Measurements from ENCODE around the gene SCFD1.
"Not testable (repeated sequence)": the region's sequence is repeated elsewhere in the genome, so short reads cannot be mapped to it uniquely, and the experiment has no call there.

Gene SCFD1, protein sequence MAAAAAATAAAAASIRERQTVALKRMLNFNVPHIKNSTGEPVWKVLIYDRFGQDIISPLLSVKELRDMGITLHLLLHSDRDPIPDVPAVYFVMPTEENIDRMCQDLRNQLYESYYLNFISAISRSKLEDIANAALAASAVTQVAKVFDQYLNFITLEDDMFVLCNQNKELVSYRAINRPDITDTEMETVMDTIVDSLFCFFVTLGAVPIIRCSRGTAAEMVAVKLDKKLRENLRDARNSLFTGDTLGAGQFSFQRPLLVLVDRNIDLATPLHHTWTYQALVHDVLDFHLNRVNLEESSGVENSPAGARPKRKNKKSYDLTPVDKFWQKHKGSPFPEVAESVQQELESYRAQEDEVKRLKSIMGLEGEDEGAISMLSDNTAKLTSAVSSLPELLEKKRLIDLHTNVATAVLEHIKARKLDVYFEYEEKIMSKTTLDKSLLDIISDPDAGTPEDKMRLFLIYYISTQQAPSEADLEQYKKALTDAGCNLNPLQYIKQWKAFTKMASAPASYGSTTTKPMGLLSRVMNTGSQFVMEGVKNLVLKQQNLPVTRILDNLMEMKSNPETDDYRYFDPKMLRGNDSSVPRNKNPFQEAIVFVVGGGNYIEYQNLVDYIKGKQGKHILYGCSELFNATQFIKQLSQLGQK

DNA sequence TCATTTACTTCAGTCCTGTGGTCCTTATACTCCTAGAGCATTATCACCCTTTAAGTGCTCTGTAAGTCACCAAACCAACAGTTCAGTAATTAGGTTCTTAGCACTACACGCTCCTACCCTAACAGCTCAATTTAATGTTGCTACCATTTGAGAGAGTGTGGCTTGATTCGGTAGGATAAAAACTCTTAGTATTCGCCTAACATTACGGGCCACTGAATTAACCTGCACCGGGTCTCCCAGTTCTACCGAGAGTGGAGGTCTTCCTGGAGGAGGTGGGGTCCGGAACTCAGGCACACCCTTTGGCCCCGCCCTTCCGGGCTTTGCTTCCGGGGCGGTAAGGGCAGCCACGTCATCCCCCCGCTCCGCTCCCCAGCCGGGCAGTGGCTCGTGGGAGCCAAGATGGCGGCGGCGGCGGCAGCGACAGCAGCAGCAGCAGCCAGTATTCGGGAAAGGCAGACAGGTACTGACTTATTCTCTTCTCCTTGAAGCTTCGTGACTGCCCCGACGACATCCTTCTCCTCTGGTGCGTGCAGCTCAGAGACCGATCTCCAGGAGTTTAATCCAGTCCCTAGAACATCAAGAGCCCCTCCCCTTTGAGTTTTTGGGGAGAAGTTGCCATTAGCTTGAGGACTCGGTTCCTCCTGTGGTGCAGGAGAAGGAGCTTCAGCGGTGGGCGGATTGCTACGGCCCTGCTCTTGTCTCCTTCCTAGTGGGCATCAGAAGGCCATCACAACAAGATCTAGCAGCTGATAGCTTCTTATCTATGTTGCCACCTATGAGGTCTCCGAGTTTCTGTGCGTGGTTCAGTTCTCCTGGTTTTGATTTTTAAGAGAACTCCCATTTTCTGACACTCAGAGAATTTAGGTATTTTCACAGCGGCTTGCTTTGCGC, at the start of gene SCFD1:
Gene SCFD1, plus strand, starts transcription at position 380 of the 891 bp plus-strand sequence. Its CDS starts 20 bp downstream, at position 400.
- peak; percentile 92 for DNase-seq (ENCODE audit: low read depth)

DNA sequence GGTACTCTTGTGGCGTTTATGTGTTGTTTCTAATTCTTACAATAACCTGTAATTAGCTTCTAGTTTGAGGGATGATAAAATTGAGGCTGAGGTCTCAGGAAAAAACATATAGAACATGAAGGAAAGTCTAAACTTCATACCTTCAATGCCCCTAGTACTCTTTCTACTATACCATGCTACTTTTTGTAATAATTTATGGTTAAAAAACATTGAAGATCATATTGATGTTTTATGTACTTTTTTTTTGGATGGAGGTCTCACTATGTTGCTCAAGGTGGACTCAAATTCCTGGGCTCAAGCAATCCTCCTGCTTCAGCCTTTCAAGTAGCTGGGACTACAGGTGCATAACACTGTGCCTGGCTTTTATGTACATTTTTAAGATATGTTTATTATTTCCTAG, 49.3 kb upstream of the SCFD1 start:
- DNase-seq (ENCODE audit: low read depth) = no peak

DNA sequence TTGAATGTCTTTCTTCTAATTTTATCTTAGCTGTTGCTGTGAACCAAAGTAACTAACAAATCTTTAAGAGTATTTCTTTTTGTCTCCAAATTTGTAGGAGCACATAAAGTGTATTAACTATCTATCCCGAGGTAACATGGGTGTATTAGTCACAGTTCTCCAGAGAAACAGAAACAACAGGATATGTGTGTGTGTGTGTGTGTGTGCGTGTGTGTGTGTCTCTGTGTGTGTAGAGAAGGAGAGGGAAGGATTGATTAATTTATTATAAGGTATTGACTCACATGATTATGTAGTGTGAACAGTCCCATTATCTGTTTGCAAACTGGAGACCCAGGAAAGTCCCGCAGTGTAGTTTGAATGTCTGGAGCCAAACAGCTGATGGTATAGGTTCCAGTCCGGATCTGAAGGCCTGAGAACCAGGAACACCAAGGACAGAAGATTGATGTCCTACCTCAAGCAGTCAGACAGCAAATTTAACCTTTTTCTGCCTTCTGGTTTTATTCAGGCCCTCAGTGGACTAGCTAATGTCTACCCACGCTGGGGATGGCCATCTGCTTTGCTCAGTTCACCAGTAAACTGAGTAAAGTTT, 48.8 kb upstream of the SCFD1 start:
- DNase-seq (ENCODE audit: low read depth) = no peak

DNA sequence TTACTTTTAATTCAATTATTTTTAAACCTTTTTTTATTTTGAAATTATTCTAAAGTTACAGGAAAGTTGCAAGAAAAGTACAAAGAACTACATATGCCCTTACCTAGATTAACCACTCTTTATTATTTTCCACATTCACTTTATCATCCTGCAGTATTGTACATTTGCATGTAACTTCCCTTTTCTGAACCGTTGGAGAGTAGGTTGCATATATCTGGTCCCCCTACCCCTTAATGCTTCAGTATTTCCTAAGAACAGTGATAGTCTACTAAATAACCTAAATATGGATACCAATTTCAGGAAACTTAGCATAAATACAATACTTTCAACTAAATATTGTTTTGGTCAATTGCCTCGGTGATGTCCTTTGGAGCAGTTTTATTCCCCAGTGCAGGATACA, 48.2 kb upstream of the SCFD1 start:
- DNase-seq (ENCODE audit: low read depth) = no peak

DNA sequence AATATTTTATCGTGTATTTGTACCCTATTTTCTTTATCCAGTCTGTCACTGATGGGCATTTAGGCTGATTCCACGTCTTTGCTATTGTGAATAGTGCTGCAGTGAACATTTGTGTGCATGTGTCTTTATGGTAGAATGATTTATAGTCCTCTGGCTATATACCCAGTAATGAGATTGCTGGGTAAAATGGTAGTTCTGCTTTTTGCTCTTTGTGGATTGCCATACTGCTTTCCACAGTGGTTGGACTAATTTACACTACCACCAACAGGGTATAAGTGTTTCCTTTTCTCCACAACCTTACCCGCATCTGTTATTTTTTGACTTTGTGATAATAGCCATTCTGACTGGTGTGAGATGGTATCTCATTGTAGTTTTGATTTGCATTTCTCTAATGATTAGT, 47.3 kb upstream of the SCFD1 start:
- not testable (repeated sequence) for DNase-seq (ENCODE audit: low read depth)

DNA sequence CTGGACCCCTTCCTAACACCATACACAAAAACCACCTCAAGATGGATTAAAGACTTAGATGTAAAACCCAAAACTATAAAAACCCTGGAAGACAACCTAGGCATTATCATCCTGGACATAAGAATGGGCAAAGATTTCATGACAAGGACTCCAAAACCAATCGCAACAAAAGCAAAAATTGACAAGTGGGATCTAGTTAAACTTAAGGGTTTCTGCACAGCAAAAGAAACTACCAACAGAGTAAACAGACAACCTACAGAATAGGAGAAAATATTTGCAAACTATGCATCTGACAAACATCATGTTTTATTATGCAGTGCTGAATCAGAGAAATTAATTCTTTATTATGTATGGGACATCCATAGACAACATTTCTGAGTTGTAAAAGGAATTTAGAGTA, 45.8 kb upstream of the SCFD1 start:
- DNase-seq (ENCODE audit: low read depth) = not testable (repeated sequence)

DNA sequence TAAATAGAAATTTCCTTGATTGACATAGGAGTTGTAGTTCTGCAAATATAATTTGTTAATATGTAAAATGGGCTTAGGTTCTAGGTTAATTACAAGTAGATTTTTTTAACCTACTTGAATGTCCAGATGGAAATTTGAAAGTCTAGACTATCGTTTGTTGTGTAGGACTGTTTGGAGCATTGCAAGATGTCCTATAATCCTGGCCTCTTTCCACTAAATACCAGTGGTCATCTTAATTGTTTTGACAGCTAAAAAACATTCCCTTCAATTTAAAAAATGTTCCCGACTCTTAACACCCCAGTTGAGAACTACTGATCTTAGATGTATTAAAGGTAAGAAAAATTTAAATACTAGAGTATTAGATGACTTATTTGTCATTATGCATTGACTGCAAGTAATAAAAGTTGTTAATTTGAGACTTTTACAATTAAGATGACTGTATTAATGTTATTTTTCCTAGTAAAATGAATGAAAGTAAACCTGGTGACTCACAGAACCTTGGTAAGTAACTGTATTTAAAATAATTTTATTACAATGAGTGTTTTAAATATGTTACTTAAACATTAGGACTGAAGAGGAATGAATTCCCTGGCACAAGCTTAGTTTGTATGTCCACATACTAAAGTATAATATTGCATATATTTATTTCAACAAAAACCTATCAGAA, 41.4 kb upstream of the SCFD1 start:
- DNase-seq (ENCODE audit: low read depth) = no peak

DNA sequence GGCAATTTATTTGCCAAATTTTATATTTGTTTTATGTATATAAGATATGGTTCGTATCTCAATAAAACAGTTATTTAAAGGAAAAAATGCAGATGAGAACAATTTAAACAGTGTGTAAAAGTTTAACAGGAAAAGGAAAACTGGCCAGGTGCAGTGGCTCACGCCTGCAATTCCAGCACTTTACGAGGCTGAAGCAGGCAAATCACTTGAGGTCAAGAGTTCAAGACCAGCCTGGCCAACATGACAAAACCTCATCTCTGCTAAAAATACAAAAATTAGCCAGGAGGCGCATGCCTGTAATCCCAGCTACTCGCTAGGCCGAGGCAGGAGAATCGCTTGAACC, 40.9 kb upstream of the SCFD1 start:
- no peak for DNase-seq (ENCODE audit: low read depth)

DNA sequence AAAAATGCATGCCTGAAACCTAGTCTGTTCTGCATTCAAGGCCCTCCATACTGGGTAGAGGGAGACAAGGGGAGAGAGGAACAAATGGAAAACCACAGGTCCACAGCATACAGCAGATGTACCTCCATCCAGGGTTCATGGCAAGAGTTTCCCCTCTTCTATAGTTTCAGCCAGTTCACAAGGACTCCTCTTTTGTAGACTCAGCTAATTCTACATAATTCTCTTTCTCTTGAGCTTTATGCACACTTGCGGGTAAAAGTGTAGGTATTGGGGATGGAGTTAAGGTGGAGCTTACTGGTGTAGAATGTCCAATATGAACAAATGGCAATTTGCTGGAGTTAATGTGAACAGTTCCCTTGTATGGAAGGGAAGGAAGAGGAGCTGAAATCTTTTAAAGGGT, 39.7 kb upstream of the SCFD1 start:
- no peak for DNase-seq (ENCODE audit: low read depth)

DNA sequence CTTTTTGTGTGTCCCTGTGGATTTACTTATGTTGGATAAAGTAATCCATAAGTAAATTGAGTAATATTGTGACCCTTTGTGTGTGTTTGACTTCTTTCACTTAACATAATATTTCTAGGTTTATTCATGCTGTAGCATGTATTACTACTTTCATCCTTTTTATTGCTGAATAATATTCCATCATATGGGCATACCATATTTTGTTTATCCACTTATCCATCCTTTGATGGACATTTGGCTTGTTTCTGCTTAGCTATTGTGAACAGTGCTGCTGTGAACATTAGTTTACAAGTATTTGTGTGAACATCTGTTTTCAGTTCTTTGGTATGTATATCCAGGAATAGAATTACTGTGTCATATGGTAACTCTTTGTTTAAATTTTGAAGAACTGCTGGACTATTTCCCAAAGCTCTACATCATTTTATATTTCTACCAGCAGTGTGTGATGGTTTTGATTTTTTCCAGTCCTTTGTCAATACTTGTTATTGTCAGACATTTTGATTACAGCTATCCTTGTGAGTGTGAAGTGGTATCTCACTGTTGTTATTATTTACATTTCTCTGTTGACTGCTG, 38.0 kb upstream of the SCFD1 start:
- DNase-seq (ENCODE audit: low read depth) = no peak

DNA sequence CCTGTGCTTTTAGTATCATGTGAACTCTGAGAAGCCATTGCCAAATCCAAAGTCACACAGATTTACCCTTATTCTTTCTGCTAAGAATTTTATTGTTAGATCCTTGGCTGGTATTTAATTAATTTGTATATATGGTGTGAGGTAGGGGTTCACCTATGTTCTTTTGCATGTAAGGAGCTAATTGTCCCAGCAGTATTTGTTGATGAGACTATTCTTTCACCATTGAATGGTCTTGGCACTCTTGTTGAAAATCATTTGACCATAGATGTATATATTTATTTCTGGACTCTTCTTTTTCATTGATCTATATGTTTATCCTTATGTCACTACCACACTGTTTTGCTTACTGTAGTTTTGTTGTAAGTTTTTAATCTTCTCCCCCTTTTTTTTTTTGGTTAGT, 36.9 kb upstream of the SCFD1 start:
- DNase-seq (ENCODE audit: low read depth) = no peak

DNA sequence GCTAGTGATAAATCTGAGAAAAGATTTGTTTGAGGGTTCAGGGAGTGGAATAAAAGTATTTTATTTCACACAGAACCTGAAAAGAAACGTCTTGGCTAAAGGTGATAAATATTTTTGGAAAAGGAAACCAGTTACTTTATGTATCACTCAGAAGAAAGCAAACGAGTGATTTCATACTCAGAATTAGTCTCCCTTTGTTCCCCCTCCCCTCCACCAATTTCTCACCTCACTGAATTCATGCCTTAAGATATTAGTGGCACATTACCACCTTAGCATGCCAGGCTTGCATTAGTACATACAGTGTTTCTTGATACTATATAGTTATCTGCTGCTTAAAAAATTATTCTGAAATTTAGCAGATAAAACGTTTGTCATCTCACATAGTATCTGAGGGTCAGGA, 35.0 kb upstream of the SCFD1 start:
- no peak for DNase-seq (ENCODE audit: low read depth)

DNA sequence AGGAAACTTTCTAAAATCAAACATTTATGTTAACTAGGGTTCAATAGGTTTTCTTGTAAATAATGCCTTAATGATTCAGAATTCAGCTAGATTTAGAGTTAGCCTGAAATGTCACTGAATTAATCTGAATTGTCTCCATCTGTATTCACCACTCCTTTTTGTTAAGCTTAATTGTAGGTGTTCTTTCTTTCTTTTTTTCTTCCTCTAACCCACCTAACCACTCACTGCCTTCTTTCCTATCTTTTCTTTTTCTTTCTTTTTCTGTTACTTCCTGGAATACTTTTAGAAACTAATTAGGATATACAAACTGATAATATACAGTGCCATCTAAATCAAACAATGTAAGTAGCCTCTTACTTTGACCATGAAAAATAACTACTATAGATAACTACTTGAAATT, 33.2 kb upstream of the SCFD1 start:
- DNase-seq (ENCODE audit: low read depth) = no peak

DNA sequence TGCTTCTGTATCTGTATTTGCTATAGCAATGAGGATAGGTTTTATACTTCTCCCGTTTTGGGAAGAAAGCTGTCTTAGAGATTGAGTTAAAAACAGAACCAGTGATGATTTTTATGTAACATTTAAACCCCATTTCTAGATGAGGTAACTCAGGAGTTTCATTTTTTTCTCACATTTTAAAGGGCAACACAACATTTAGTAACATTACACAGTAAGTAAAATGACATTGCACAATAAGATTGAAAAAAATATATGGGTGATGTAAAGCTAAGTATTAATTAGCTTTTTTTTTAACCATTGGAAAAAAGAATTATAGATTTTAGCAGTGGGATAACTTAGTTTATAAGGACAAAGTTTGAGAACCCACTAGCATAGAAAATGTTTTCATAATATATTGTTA, 25.2 kb upstream of the SCFD1 start:
- no peak for DNase-seq (ENCODE audit: low read depth)

DNA sequence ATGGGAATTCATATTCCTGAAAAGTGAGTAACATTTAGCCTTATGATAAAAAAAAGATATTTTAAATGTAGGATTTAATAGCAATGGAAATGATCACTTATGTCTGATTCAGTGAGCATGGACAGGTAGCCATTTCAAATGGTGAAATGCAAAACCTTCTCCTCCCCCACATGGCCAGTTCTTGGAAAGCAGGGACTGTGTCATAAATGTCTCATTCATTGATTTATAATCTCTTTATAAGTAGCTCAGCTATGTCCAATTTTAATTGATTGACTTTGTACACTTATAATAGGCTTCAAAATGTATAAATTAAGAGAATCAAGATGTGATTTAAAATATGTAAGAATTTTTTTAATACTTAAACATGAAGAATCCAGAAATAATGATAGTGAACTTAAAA, 24.6 kb upstream of the SCFD1 start:
- no peak for DNase-seq (ENCODE audit: low read depth)

DNA sequence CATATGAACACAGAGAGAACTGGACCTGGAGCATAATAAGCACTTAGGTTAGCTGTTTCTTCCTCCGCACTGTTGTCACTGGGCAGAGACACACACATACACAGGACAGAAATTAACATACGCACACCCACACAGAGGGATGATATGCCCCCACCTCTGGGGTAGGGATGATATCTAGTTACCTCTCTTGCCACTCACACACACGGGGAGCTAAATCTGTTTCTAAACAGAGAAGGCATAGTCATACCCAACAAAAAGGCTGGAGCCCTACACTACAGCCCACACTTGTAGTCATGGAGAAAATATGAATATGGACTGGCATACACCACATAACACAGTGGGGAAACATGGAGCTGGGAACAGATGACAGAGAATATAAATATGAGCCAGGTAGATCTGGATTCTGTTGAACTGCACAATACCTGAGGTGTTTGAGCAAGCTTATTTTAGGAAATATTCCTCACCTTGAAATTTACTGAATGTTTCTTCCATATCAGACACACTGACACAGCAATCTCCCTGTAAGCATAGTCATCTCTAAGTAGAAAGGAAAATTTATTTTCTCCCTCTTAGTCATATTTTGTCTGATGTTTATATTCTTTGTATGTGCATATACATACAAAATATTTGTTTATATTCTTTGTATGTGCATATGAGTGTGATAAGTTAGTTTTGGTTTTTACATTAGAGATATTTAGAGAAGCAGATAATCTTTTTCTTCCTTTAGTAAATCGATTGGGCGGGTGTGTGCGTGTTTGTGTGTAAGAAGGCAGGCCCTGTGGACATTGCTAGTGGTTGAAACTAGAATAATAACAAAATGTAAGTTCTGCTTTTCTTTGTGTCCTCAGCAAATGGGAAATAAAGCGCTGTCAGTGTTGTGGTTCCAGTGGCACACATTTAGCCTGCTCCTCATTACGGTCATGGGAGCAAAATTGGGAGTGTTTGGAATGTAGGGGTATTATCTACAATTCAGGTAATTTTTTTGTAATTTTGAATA, 20.9 kb upstream of the SCFD1 start:
- DNase-seq (ENCODE audit: low read depth) = no peak

DNA sequence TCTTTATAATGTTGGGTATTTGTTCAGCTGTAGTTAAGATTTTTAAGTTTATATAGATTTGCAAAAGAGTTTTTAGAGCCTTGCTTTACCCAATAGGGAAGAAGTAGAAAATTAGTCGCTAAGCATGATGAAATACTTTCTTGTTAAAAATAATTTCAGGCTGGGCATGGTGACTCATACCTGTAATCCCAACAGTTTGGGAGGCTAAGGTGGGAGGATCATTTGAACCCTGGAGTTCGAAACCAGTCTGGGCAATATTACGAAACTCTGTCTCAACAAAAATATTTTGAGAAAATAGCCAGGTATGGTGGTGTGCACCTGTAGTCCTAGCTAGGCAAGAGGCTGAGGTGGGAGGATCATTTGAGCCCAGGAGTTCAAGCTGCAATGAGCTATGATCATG, 18.7 kb upstream of the SCFD1 start:
- no peak for DNase-seq (ENCODE audit: low read depth)

DNA sequence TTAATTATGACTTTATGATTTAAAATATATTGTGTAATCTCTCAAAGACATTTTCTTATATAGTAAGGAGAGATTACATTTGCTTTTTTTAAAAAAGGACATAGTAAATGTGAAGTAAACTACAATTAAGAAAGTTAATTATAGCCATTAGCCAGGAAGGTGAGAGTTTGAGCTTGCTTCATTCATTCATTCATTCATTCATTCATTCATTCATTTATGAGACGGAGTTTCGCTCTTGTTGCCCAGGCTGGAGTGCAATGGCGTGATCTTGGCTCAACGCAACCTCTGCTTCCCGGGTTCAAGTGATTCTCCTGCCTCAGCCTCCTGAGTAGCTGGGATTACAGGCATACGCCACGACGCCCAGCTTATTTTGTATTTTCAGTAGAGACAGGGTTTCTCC, 17.4 kb upstream of the SCFD1 start:
- not testable (repeated sequence) for DNase-seq (ENCODE audit: low read depth)

DNA sequence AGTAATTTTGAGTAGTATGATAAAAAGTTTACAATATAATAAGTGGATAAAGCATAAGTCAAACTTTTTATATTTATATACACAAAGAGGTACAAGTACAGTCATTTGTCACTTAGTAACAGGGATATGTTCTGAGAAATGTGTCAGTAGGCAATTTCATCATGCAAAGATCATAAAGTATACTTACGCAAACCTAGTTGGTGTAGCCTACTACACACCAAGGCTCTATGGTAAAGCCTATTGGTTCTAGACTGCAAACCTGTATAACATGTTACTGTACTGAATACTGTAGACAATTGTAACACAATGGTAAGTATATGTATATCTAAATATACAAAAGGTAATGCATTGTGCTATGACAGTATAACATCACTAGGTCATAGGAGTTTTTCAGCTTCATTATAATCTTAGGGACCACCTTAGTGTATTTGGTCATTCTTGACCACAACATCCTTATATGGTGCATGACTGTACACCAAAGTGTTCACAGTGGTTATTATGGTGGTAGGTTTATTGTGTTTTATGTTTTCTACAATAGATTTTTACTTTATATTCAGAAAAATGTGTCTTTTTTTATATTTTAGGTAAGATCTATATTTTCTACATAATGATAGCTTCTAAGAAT, 14.9 kb upstream of the SCFD1 start:
- DNase-seq (ENCODE audit: low read depth) = no peak

DNA sequence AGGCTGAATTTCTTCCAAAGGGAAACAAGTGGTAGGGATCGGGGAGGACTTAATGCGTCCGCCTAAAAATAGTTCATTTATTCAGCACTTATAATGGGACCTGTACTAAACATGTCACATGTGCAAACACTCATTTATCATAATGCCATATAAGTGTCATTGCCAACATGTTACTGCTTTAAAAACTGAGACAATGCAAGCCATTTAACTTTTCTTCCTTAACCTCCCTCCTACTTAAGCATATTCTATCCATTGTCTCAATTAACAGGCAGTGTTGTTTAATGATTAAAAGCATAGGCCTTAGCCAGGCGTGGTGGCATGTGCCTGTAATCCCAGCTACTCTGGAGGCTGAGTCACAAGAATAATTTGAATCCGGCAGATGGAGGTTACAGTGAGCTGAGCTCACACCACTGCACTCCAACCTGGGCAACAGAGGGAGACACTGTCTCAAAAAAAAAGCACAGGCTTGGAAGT, 13.5 kb upstream of the SCFD1 start:
- DNase-seq (ENCODE audit: low read depth) = no peak
